Activated T-cell treated with anti-CD3 and anti-CD28 coated beads, Interleukin-2, amount 50 U/mL, for 4 hours (primary cell): Measurements from ENCODE around the gene LRRK1. TPM values are rescaled to one million over a fixed set of nuclear protein-coding genes. Genes with fewer than 3 reads are reported as not detected.

Experiments
- ATAC-seq, 2 donors: fragments of 200-7000 bp; cut with Tn5 transposase; one replicate each; pipeline ENCODE4 v1.10.0; 2021
- DNase-seq: peaks from one replicate; pipeline ENCODE4 v3.0.0-alpha.2; 2020
- H3K27me3 Mint-ChIP-seq: one replicate; pipeline ENCODE4 v1.8.0; 2021; ENCODE audit warnings: low read depth, mixed read lengths
- H3K36me3 Mint-ChIP-seq: one replicate; pipeline ENCODE4 v1.8.0; 2022; ENCODE audit warnings: mixed read lengths; ENCODE audit not compliant: insufficient read depth
- H3K4me1 Mint-ChIP-seq: one replicate; pipeline ENCODE4 v1.8.0; 2021; ENCODE audit warnings: low read depth, mixed read lengths
- H3K4me3 Mint-ChIP-seq: one replicate; pipeline ENCODE4 v1.8.0; 2021; ENCODE audit warnings: mild to moderate bottlenecking, moderate library complexity, mixed read lengths
- H3K9me3 Mint-ChIP-seq: one replicate; pipeline ENCODE4 v1.8.0; 2021; ENCODE audit warnings: mixed read lengths
- total RNA-seq, 3 donors: library from RNA; stranded (reverse); gene quantifications; one replicate each; pipeline ENCODE4 v1.2.1, GENCODE V29; 2021

The LRRK1 gene
- total RNA-seq, 3 donors from 2014 or later = 0.55 to 1.8 (median 1.6) TPM

DNA sequence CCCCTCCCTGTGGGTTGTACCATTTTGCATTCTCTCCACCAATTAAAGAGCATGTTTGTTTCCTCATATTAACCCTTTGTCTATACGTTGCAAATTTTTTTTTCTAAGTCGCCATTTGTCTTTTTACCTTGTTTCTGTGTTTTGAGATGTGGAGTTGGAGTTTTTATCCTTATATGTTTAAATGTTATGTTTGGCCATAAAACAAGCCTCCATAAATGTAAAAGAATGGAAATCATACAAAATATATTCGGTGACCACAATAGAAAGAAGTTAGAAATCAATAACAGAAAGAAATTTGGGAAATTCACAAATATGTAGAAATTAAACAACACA is 29.2 kb downstream of the LRRK1 start:
- H3K4me1 Mint-ChIP-seq = no peaks in the 10 kb centered on the region
- peaks cover 11% of the 10 kb centered on the region for H3K27me3 Mint-ChIP-seq
- ATAC-seq (no peak), DNase-seq (no peak)
- no peak overlapping the region for H3K4me3 Mint-ChIP-seq
- peaks cover 4% of the 10 kb centered on the region for H3K9me3 Mint-ChIP-seq
- no peaks in the 10 kb centered on the region for H3K36me3 Mint-ChIP-seq

DNA sequence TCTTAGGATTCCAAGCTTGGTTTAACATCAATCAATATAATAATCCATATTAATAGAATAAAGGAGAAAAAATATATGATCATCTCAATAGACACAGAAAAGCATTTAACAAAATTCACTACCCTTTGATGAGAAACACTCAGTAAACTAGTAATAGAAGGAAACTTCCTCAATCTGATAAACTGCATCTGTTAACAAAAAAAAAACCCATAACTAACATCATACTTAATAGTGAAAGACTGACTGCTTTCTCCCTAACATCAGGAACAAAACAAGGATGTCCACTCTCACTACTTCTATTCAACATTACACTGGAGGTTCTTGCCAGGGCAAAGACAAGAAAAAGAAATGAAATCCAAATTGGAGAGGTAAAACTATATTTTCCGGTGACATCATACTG is 30.5 kb downstream of the LRRK1 start:
- DNase-seq (no peak), ATAC-seq (no peak)
- peaks cover 4% of the 10 kb centered on the region for H3K9me3 Mint-ChIP-seq
- peaks cover 6% of the 10 kb centered on the region for H3K27me3 Mint-ChIP-seq
- no peaks in the 10 kb centered on the region for H3K4me1 Mint-ChIP-seq
- no peak overlapping the region for H3K4me3 Mint-ChIP-seq
- H3K36me3 Mint-ChIP-seq = no peaks in the 10 kb centered on the region

DNA sequence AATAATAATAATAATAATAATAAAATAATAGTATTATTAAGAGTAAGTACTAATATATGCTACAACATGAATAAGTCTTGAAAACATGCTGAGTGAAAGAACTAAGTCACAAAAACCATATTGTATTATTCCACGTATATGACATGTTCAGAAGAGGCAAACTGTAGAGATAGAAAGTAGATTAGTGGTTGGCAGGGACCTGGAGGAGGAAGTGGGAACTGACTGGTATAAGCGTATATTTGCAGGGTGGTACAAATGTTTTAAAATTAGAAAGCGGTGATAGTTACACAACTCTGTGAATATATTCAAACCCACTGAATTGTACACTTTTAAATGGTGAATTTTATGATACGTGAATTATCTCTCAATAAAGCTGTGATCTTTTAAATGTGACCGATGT is 32.8 kb downstream of the LRRK1 start:
- ATAC-seq (no peak), DNase-seq (no peak)
- Mint-ChIP-seq H3K27me3 (peaks cover 9% of the 10 kb centered on the region), H3K4me3 (no peak overlapping the region), H3K36me3 (no peaks in the 10 kb centered on the region), H3K9me3 (peaks cover 4% of the 10 kb centered on the region), H3K4me1 (no peaks in the 10 kb centered on the region)

DNA sequence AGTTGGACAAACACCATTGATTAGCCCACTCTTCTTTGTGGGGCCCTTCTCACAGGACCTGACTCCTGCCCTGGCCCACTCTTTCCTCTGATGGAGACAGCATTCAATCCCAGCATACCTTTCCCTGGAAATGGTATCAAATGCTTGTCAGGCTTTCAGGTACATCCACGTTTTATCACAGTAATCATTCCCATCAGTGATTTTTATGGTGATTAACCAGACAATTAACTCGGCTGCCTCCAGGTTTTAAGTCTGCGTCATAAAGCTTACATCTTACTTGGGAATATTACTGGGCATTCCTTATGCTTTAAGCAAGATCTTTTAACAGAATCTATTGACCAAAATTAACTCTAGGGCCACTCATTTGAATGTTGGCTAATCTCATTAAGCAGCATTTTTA is 33.4 kb downstream of the LRRK1 start:
- Mint-ChIP-seq H3K4me3 (no peak overlapping the region), H3K36me3 (no peaks in the 10 kb centered on the region), H3K27me3 (peaks cover 7% of the 10 kb centered on the region), H3K9me3 (peaks cover 4% of the 10 kb centered on the region), H3K4me1 (no peaks in the 10 kb centered on the region)
- no peak for DNase-seq
- ATAC-seq = no peak

DNA sequence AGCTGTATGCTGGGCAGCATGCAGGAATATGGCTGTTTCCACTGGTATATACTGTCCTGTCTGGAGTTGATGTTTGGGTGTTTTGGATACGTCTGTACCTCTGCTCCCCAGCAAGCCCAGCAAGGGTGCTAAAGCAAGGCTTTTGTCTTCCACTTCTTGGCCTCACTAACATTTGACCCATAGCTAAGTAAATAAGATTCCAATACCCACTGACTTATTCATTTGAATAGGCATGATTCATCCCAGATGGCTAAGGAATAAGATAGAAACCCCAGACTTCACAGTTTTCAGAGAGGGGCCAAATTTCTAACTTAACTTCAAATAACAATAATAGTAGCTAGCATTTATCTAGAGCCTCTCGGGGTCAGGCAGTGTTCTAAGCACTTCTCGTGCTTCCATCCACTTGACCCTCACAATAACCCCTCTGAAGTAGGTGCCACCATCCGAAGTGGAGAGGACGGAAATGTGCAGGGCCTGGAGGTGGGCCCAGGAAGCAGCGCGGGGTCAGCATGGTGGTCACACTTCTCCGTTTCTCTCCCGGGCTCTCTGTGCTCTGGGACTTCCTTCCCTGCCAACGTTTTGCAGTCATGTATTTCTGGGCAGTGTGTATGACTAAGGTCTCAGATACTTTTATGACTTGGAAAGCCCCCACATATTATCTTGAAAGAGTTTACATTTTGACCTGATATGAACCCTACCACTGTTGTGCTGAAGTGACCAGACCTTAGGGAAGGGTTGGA is 39.3 kb downstream of the LRRK1 start:
- Mint-ChIP-seq H3K27me3 (peaks cover 27% of the 10 kb centered on the region), H3K36me3 (no peaks in the 10 kb centered on the region), H3K4me1 (no peaks in the 10 kb centered on the region), H3K9me3 (no peaks in the 10 kb centered on the region), H3K4me3 (no peak overlapping the region)
- DNase-seq (no peak), ATAC-seq (no peak)

DNA sequence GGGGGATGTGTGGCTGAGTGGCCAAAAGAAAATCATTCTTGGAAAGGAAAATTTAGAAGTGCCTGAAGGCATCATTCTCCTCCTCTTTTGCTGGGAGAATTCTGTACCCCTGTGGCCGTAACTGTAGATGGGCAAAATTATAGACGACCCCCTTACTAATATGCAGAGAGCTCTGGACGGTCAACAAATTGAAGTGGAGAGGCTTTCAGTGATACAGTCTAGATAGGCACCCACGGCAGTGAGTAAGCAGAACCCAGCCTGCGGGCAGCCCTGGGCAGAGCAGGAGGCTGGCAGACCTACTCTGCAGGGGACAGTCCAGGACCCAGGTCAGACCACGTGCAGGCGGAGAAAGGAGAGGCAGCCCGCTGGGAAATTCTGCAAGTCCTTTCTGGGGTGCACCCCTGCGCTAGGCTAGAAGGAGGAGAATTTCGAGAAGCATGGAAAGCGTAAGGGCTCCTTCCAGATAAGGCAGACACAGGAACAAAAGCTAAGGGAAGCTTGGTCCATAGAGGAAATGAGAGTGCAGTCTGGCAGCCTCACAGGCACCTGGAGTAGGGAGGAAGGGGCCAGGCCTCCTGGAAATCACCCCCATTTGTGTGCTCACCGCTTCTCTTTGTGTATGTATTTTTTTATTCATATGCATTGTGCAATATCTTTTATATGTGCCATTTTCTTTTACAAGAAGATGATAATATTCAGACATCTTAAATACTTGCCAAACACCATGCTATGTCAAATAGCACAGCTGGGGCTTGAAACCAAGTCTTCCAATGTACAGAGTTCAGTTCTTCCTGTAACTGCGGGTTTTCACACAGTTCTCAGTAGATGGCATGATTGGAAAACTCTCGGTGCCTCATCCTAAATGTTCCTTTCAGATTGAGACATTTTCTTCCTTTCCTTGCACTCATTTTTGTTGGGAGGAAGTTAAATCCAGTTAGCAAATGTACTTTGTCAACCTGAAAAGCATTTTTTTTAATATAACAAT is 40.2 kb downstream of the LRRK1 start:
- Mint-ChIP-seq H3K36me3 (no peaks in the 10 kb centered on the region), H3K27me3 (peaks cover 32% of the 10 kb centered on the region), H3K9me3 (no peaks in the 10 kb centered on the region), H3K4me1 (no peaks in the 10 kb centered on the region), H3K4me3 (no peak overlapping the region)
- ATAC-seq (no peak), DNase-seq (no peak)

DNA sequence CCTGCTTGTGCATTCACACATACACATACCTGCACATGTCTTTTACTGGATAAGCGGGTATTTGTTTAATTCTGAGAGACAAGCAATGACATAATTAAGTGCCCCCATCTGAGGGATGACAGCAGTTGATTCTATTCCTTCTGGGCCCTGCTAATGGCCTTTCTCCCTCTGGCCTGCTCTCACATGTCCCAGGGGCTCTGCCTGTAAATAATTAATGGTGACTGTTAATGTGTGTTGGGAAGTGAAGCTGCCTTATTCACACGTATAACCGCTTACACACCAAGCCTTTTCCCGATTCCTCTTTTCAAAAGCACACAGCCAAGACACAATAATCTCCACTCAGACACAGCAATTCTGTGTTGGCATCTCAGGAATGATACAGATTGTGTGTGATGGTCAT is 47.8 kb downstream of the LRRK1 start:
- H3K4me1 Mint-ChIP-seq = no peaks in the 10 kb centered on the region
- no peak overlapping the region for H3K4me3 Mint-ChIP-seq
- ATAC-seq (no peak), DNase-seq (no peak)
- no peaks in the 10 kb centered on the region for H3K36me3 Mint-ChIP-seq
- H3K27me3 Mint-ChIP-seq = peaks cover 33% of the 10 kb centered on the region
- no peaks in the 10 kb centered on the region for H3K9me3 Mint-ChIP-seq

DNA sequence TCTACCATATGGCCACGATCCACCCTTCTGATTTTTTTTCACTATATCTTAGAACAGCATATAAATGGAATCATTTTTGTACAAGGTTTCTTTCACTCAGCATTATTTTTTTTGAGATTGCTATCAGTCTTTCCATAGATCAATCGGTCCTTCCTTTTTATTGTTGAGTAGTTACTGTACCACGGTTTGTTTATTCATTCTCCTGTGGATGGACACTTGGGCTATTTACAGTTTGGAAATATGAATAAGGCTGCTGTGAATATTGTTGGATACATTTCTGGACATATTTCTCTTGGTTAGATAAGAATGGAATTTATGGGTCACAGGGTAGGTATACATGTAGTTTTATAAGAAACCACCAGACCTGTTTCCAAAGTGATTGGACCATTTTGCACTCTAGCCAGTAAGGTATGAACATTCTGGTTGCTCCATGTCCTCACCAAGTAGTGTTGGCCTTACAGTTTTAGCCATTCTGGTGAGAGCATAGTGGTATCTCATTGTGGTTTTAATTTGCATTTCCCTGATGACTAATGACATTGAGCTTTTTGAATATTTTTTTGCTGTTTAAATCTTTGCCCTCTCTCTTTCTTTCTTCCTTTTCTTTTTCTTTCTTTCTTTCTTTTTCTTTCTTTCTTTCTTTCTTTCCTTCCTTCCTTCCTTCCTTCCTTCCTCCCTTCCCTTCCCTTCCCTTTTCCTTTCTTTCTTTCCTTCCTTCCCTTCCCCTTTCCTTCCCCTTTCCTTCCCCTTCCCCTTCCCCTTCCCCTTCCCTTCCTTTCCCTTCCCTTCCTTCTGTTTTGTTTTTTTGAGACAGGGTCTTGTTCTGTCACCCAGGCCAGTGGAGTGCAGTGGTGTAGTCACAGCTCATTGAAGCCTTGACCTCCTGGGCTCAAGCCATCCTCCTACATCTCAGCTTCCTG is 49.2 kb downstream of the LRRK1 start:
- H3K27me3 Mint-ChIP-seq = peaks cover 37% of the 10 kb centered on the region
- no peaks in the 10 kb centered on the region for H3K9me3 Mint-ChIP-seq
- H3K4me3 Mint-ChIP-seq = no peak overlapping the region
- H3K4me1 Mint-ChIP-seq = no peaks in the 10 kb centered on the region
- no peaks in the 10 kb centered on the region for H3K36me3 Mint-ChIP-seq
- ATAC-seq (no peak), DNase-seq (no peak)

DNA sequence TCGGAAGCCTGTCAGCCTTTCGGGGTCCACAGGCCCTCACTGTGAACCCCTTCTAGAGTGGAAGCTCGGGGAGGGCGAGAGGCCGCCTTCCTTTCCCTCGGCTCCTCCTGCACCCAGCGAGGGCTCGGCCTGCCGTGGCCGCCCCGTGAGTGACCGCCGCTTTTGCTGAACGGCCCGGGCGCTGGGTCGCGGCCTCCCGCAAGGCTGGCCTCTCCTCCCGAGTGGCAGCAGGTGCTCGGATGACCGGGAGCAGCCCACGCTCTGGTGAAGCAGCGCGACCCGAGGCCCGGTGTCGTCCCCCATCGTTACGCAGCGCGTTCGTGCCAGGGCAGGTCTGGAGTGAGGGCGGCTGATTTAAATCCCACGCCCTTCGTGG is 53.8 kb downstream of the LRRK1 start:
- no peak overlapping the region for H3K4me3 Mint-ChIP-seq
- H3K9me3 Mint-ChIP-seq = no peaks in the 10 kb centered on the region
- H3K4me1 Mint-ChIP-seq = no peaks in the 10 kb centered on the region
- H3K36me3 Mint-ChIP-seq = no peaks in the 10 kb centered on the region
- DNase-seq (no peak), ATAC-seq (no peak)
- H3K27me3 Mint-ChIP-seq = peaks cover 54% of the 10 kb centered on the region

DNA sequence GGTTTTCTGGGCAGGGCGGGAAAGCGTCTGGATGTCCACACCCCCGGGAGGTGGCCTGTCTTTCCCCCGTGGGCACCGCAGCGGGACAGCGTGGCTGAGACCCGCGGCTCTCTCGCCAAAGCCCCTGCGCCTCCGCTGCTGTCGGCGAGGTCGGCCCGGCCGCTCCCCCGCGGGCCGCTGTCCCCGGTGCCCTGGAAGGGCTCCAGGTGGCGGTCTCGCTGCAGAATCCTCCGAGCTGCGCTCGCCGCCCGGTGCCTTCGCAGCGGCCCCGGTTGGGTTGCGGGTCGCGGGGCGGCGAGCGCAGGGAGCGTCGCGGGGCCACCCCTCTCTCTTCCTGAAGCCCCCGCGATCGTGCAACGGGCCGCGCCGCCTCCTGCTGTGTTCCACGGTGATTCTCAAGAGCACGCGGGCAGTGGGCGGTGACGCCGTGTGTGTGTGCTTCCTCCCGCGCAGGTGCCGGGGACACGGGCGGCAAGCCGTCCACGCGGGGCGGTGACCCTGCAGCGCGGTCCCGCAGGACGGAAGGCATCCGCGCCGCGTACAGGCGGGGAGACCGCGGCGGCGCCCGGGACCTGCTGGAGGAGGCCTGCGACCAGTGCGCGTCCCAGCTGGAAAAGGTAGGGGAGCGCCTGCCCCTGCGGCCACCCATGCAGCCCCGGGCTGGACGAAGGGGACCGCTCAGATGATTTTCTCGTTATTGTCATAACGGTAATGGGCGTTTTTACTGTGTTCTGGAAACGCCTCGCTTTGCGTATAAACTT is 54.4 kb downstream of the LRRK1 start:
- DNase-seq (no peak), ATAC-seq (no peak)
- Mint-ChIP-seq H3K36me3 (no peaks in the 10 kb centered on the region), H3K4me1 (no peaks in the 10 kb centered on the region), H3K4me3 (no peak overlapping the region), H3K27me3 (peaks cover 56% of the 10 kb centered on the region), H3K9me3 (no peaks in the 10 kb centered on the region)

DNA sequence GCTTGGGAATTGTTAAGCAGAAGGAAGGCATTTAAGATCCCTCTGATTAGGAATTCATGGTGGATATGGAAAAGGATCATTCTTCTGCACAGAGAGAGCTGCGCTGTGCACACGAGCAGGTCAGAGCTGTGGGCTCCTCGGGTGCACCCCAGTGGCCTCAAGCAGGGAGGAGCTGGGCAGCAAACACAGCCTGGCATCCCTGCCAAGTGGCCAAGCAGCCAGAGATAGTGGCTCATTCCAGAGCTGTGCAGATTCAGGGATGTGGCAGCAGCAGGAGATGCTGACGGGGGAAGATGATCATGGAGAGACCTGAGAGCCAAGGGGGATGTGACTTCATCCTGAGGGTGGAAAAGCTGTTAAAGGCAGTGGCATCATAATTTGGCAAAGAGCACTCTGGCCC is 55.9 kb downstream of the LRRK1 start:
- Mint-ChIP-seq H3K4me1 (no peaks in the 10 kb centered on the region), H3K36me3 (peaks cover under 1% of the 10 kb centered on the region), H3K4me3 (no peak overlapping the region), H3K27me3 (peaks cover 47% of the 10 kb centered on the region), H3K9me3 (peaks cover under 1% of the 10 kb centered on the region)
- ATAC-seq (no peak), DNase-seq (no peak)

DNA sequence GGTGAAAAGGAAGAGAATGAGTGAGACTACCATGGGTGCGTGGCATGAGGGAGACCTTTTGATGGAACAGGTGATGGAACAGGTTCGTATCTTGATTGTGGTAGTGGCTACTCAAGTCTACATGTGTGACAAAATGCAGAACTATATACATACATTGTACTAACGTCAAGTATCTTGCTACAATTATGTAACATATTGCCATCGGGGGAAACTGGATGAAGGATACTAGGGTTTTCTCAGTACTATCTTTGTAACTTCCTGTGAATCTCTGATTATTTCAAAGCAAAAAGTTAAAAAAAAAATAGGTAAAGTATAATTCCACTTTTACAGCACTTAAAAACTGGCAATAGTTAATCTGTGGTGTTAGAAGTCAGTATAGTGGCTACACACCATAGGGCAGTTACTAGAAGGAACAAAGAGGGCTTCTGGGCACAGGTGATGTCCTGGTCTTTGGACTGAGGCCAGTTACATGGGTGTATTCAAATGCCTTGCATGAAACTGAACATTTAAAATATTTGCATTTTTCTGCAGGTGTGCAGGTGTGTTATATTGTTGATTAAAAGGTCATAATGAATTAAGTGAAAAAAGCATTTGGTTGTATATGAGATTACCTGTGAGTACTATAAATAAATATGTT is 61.4 kb downstream of the LRRK1 start:
- H3K4me3 Mint-ChIP-seq = no peak overlapping the region
- ATAC-seq = no peak
- peaks cover 5% of the 10 kb centered on the region for H3K9me3 Mint-ChIP-seq
- peaks cover 18% of the 10 kb centered on the region for H3K27me3 Mint-ChIP-seq
- DNase-seq = no peak
- no peaks in the 10 kb centered on the region for H3K4me1 Mint-ChIP-seq
- H3K36me3 Mint-ChIP-seq = peaks cover 3% of the 10 kb centered on the region

DNA sequence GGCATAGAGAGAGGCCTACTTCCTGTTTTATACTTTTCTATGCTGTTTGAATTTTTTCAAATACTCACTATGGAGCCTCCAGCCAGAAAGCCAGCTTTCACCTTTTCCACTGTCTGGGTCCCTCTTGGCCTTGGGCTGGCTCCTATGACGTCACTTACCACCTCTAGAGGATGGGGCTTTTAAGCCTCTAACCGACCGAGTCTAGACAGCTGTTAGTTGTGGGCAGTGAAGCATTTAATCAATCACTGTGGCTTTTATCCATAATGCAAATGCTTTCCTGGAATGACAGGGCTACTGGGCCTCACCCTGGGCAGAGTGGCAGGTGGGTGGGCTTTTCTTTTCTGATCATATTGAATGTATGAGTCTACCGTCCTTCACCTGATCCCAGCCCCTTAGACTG is 61.9 kb downstream of the LRRK1 start:
- Mint-ChIP-seq H3K4me3 (no peak overlapping the region), H3K36me3 (peaks cover 3% of the 10 kb centered on the region), H3K9me3 (peaks cover 5% of the 10 kb centered on the region), H3K4me1 (no peaks in the 10 kb centered on the region), H3K27me3 (peaks cover 14% of the 10 kb centered on the region)
- ATAC-seq (no peak), DNase-seq (no peak)
